Body of pancreas (tissue), 4 donors: ENCODE data around the gene HEATR3. TPM values are rescaled to one million over a fixed set of nuclear protein-coding genes. Genes with fewer than 3 reads are reported as not detected.

Source experiments
- ATAC-seq: fragments of 150-250 bp; one replicate; pipeline ENCODE4 v1.9.1; 2016
- DNase-seq, 4 donors: peaks; one replicate each; pipeline ENCODE4 v3.0.0-alpha.2; 2019
- H3K27ac ChIP-seq, 4 donors: fragments of 200-600 bp; sonication (generic); 1 replicate in 3 of 4; 2 replicates in 1 of 4; pipeline versions ENCODE4 v1.5.1 to v1.6.1; 2016 to 2019; ENCODE audit warnings: mild to moderate bottlenecking in 1 of 4, mixed read lengths in 1 of 4, moderate library complexity in 1 of 4
- H3K27me3 ChIP-seq, 2 donors: fragments of 200-600 bp; sonication (generic); one replicate each; pipeline ENCODE4 v1.6.0; 2016; ENCODE audit warnings: mild to moderate bottlenecking in 1 of 2
- H3K36me3 ChIP-seq, 2 donors: fragments of 200-600 bp; sonication (generic); replicated peaks in 1 of 2; 2 replicates each; pipeline ENCODE4 v1.5.1; 2016; ENCODE audit warnings: low read depth in 2 of 2; ENCODE audit not compliant: insufficient read depth in 1 of 2
- H3K4me1 ChIP-seq: fragments of 200-600 bp; sonication (generic); one replicate; pipeline ENCODE4 v1.6.0; 2016
- H3K4me3 ChIP-seq, 2 donors: fragments of 200-600 bp; sonication (generic); 1 replicate in 1 of 2; 2 replicates in 1 of 2; pipeline ENCODE4 v1.5.1; 2016 to 2019
- H3K9me3 ChIP-seq, 3 donors: fragments of 200-600 bp; sonication (generic); 1 replicate in 2 of 3; 2 replicates in 1 of 3; pipeline ENCODE4 v1.5.1; 2016
- POLR2A ChIP-seq, 3 donors: fragments of 450-650 bp; IDR thresholded peaks; one replicate each; pipeline ENCODE4 v1.6.1; 2016; ENCODE audit warnings: antibody characterized with exemption in 3 of 3, mild to moderate bottlenecking in 2 of 3
- WGBS, 2 donors: methylation state at CpG; one replicate each; pipeline ENCODE4 v1.1.5; 2017; 5-methylcytosine and 5-hydroxymethylcytosine counted together
- intact Hi-C: fragments of 100-400 bp; cut with DNase I; formaldehyde crosslinking; loops from one replicate; pipeline ENCODE4 v1.15.1; 2023
- total RNA-seq, 2 donors: library from RNA; depleted of rRNA; stranded (reverse); fragments of >200 nt; gene quantifications; one replicate each; pipeline ENCODE4 v1.1.0, GENCODE V29; 2016
- TF ChIP-seq, protein P1 (sequence below), 7 experiments: fragments of 450-650 bp in 4 of 7; fragments of 200-600 bp in 3 of 7; sonication (generic) in 3 of 7; IDR thresholded peaks; one replicate each; pipeline ENCODE4 v1.5.1; 2016 to 2019; ENCODE audit warnings: antibody characterized with exemption in 7 of 7

Gene HEATR3
- total RNA-seq, 2 donors from 2014 or later: 17.4 to 25.7 TPM

DNA sequence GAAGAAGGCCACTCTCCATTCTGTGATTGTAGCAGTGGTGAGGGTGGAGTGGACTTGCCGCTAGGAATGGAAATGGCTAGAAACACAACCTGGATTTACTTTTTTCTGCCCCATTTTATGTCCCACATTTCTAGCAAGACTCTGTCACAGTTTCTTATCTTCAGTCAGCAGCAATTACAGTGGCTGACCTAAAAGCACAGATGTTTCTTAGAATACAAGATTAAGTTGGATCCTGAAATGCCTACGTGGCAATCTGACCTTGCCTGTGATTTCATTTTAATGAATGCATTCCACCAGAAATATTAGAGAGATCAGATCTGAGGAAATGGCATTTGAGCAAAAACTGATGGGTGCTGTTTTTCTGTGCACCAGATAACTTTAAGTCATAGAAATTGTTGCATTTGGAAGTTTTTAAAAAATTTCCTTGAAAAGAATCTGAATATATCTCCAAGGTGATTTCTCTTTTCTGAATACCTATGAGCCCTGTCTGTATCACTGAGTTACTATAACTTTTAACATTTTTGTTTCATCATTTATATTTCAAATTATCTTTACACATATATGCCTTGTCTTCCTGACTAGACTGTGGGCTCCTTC lies 5.4 kb downstream of the HEATR3 start:
- no peaks in the 10 kb centered on the region for H3K27me3 ChIP-seq
- no peak for DNase-seq
- H3K9me3 ChIP-seq: no peaks in the 10 kb centered on the region
- no peak overlapping the region for H3K27ac ChIP-seq
- 56 to 60% methylated on average over 2 of the region's 2 CpGs for WGBS, 2 donors
- no peak overlapping the region for H3K4me3 ChIP-seq
- ATAC-seq: no peak
- peaks cover 0 to 2% of the 10 kb centered on the region in 2 donors for H3K36me3 ChIP-seq
- intact Hi-C loops: no loop called here
- TF ChIP-seq, protein P1, sequence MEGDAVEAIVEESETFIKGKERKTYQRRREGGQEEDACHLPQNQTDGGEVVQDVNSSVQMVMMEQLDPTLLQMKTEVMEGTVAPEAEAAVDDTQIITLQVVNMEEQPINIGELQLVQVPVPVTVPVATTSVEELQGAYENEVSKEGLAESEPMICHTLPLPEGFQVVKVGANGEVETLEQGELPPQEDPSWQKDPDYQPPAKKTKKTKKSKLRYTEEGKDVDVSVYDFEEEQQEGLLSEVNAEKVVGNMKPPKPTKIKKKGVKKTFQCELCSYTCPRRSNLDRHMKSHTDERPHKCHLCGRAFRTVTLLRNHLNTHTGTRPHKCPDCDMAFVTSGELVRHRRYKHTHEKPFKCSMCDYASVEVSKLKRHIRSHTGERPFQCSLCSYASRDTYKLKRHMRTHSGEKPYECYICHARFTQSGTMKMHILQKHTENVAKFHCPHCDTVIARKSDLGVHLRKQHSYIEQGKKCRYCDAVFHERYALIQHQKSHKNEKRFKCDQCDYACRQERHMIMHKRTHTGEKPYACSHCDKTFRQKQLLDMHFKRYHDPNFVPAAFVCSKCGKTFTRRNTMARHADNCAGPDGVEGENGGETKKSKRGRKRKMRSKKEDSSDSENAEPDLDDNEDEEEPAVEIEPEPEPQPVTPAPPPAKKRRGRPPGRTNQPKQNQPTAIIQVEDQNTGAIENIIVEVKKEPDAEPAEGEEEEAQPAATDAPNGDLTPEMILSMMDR (IDR thresholded peaks at IDR 0.05): no peak
- no peak for TF ChIP-seq POLR2A (IDR thresholded peaks at IDR 0.05)
- H3K4me1 ChIP-seq: peaks cover 17% of the 10 kb centered on the region

DNA sequence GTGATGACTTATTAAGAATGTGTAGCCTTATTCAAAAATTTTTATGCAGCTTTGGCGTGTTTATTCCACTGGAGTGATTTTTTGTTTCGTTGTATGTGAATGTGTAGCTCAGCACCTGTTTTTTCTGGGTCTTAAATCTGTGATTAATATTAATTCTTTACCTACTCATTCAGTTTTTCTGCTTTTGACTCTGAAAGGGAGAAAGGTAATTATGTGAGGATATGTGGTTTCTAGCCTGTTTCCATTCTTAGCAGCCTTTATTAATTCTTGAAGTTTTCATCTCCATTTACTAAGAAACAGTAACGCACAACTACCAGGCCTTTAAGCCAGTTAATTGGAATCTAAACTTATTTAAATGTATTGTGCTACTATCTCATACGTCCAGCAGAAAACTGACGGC lies 7.0 kb downstream of the HEATR3 start:
- DNase-seq (no peak), ATAC-seq (no peak)
- 93 to 96% methylated on average over 5 of the region's 5 CpGs for WGBS, 2 donors
- Histone ChIP-seq H3K27ac (no peak overlapping the region), H3K9me3 (no peaks in the 10 kb centered on the region), H3K4me1 (peaks cover 5% of the 10 kb centered on the region), H3K36me3 (peaks cover 0 to 6% of the 10 kb centered on the region in 2 donors), H3K27me3 (no peaks in the 10 kb centered on the region), H3K4me3 (no peak overlapping the region)
- intact Hi-C loops: no loop called here
- TF ChIP-seq, protein P1 (IDR thresholded peaks at IDR 0.05): no peak
- no peak for TF ChIP-seq POLR2A (IDR thresholded peaks at IDR 0.05)

DNA sequence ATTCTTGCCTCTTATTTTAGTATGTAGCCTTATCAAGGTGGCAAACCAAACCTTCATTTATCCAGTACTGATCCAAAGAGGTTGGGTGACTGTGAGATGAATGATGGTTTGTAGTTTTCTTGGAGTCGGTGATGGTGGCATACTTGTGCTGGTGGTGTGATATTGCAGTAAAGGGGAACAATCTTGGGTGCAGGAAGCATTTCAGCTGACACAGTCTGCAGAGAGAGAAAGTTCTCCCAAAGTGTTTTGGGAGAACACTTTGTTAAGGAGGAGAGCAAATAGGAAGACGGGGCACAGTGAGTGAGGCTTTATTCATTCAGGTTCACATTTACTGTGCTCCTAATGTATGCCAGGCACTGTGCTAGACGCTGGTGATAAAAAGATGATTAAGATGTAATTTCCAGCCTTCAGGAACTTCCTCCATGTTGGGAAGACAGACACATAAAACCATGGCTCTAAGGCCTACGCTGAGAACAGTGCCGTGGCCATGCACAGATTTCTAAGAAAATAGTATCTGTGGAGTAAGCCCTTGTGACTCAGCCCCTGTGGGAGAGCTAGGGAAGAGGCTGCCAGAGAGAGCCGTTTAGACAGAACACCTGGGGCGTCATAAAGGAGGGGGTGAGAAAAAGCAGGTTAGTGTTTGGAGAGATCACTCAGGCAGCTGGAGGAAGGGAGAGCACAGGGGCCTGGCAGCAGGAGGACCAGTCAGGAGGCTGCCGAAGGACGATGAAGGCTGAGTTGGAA lies 13.8 kb downstream of the HEATR3 start:
- H3K4me1 ChIP-seq: no peaks in the 10 kb centered on the region
- peaks cover 5 to 10% of the 10 kb centered on the region in 2 donors for H3K36me3 ChIP-seq
- H3K27ac ChIP-seq: no peak overlapping the region
- intact Hi-C loops: no loop called here
- no peak overlapping the region for H3K4me3 ChIP-seq
- H3K27me3 ChIP-seq: no peaks in the 10 kb centered on the region
- H3K9me3 ChIP-seq: no peaks in the 10 kb centered on the region
- TF ChIP-seq, protein P1 (IDR thresholded peaks at IDR 0.05): no peak
- no peak for TF ChIP-seq POLR2A (IDR thresholded peaks at IDR 0.05)
- DNase-seq: no peak
- ATAC-seq: no peak
- WGBS, 2 donors: 78 to 79% methylated on average over 9 of the region's 9 CpGs

DNA sequence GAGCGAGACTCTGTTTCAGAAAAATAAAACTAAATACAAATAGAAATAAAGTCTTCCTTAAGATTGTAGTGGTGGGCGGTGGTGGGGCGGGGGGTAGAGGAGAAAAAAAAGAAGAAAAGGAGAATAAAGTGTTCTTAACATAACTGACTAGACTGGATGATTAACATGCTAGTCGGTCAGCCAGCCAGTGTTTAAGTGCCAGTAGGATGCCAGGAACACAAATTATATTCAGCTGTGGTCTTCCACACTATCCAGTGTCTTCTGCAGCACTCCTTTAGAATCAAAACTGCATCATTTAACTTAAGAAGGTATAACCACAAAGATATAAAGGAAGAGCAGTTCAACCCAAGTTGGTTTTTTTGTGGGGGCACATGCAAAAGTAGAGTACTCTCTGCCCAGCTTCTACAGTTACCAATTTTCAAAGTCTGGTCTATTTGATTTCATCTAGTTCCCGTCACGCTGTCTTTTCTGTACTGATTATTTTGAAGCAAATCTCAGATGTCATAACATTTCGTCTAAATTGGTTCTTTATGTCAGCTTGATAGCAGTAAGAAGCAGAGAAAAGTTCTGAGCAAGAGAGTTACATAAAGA lies 15.8 kb downstream of the HEATR3 start:
- no peak for TF ChIP-seq POLR2A (IDR thresholded peaks at IDR 0.05)
- TF ChIP-seq, protein P1 (IDR thresholded peaks at IDR 0.05): no peak

More for the DNA sequence above, 15.8 kb downstream of the HEATR3 start:
- ATAC-seq (no peak), DNase-seq (no peak)
- intact Hi-C loops: no loop called here
- H3K9me3 ChIP-seq: no peaks in the 10 kb centered on the region
- no peaks in the 10 kb centered on the region for H3K4me1 ChIP-seq
- no peak overlapping the region for H3K4me3 ChIP-seq
- peaks cover 5 to 13% of the 10 kb centered on the region in 2 donors for H3K36me3 ChIP-seq
- WGBS, 2 donors: 89 to 93% methylated on average over 7 of the region's 7 CpGs
- H3K27me3 ChIP-seq: no peaks in the 10 kb centered on the region
- no peak overlapping the region for H3K27ac ChIP-seq
